LNCaP clone FGC (cell line): ENCODE data around the gene OPCML.

Source experiments
- DNase-seq: peaks from one replicate; pipeline ENCODE4 v3.0.0-alpha.2; 2011; ENCODE audit warnings: low read depth
- H3K4me3 ChIP-seq: 2 replicates; pipeline ENCODE4 v1.5.1; 2011; ENCODE audit warnings: mild to moderate bottlenecking, low read depth, low read length, control low read depth
- TF ChIP-seq, protein P1 (sequence below): IDR thresholded peaks from 2 replicates; pipeline ENCODE4 v1.5.1; 2012; ENCODE audit warnings: mild to moderate bottlenecking; ENCODE audit not compliant: control insufficient read depth, insufficient read depth; ENCODE audit errors: extremely low read depth

OPCML gene

DNA sequence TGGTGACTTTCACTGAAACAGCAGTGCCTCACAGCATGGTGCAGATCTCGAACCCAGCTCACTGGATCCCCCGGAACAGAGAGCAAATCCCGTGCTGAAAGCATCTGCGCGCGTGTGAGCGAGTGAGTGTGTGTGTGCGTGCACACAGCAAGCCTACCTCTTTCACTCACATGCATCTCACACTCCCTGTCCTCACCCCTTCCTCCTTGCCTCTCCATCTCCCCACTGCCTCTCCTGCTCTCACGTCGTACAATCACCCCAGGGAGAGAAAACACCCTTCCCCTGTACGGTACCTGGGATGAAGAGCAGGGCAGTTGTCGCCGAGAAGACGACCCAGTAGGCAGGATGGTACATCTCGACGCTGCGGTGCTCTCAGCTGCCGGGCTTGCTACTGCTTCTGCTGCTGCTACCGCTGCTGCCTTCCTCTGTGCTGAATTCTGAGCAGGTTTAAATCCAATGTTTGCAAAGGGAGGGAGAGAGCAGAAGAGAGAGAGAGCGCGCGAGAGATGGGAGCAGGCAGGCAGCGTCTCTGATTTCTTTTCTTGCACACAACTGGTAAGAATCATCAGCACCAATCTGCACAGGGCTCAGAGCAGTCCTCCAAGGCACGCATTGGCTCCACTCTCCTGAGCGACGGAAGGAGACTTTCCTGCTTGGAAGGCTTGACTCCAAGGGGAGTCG, at the start of gene OPCML:
Gene OPCML, minus strand, starts transcription at position 531 of the 681 bp plus-strand sequence.
- no peak within 1 kb of the TSS for H3K4me3 ChIP-seq
- no peak for DNase-seq
- TF ChIP-seq, protein P1, sequence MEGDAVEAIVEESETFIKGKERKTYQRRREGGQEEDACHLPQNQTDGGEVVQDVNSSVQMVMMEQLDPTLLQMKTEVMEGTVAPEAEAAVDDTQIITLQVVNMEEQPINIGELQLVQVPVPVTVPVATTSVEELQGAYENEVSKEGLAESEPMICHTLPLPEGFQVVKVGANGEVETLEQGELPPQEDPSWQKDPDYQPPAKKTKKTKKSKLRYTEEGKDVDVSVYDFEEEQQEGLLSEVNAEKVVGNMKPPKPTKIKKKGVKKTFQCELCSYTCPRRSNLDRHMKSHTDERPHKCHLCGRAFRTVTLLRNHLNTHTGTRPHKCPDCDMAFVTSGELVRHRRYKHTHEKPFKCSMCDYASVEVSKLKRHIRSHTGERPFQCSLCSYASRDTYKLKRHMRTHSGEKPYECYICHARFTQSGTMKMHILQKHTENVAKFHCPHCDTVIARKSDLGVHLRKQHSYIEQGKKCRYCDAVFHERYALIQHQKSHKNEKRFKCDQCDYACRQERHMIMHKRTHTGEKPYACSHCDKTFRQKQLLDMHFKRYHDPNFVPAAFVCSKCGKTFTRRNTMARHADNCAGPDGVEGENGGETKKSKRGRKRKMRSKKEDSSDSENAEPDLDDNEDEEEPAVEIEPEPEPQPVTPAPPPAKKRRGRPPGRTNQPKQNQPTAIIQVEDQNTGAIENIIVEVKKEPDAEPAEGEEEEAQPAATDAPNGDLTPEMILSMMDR = no peak

DNA sequence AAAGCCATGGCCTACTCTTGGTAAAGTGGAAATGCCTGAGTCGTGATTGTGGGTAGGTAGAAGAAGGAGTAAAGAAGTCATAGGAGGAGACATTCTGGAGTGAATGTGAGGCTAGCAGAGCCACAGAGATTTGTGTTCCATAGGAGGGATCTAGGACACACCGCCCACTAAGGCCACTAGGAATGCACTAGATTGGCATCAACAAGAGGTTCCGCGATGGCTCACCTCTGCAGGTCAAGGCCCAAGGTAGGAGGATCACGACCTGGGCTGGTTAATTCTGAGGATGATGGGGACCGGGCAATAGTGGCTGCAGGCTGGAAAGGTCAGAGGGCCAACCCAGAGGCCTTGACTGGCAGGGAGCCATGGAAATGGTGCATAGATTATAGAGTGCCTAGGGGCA, 48.8 kb upstream of the OPCML start:
- no peak for DNase-seq
- H3K4me3 ChIP-seq = no peak overlapping the region
- TF ChIP-seq, protein P1 = no peak

DNA sequence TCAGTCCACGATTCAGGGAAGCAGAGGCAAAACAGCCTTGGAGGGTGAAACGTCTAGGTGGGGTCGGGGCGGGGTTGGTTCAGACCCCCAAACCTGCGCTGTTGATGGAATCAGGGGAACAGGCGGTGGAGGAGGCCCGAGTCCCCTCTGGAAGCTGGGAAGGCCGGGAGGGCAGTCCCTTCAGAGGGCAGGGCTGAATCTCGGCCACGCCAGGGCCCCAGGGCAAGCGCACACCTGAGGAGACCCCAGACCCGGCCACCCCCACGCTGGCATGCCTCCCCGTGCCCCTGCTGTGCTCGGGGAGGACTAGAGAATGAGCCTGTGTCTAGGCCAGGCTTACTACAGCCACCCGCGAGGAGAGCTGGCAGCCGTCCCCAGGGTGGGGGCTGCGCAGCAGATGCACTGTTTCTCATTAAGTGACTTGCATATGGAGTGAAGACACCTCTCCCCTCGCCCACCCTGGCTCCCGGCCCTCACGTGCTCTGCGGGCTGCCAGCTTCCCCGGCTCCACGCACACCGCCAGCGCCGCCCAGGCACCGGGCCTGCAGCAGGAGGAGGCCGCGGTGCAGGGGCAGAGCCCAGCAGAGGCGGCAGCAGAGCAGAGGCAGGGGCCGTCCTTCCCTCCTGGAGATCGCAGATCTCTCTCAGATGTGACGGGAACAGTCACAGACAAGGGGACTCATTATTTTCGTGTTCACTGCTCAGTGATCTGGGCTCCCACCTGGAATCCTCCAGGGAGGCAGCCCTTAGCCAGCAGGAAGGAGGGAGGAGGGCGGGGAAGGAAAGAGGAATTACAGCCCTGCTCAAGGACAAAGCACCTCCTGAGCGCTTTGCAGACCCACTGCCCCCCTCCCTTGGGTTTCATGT, 47.1 kb upstream of the OPCML start:
- no peak overlapping the region for H3K4me3 ChIP-seq
- DNase-seq = no peak
- TF ChIP-seq, protein P1 = no peak

DNA sequence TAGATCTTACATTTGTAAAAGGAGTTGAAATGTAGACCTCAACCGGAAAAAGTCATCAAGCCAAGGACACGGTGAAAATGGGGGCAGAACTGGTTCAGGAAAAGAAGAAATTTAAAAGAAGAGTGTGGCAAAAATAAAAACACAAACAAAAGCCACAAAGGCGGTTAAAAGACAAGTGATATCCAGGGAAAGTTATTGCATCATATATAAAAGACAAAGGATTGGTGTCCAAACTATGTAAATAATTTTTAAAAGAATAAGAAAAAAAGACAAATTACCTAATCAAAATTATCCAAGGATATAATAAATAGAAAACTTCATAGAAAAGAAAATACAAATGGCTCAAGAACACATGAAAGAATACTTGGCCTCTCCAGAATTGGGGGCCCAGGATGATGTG, 45.1 kb upstream of the OPCML start:
- H3K4me3 ChIP-seq = no peak overlapping the region
- TF ChIP-seq, protein P1 = no peak
- no peak for DNase-seq

DNA sequence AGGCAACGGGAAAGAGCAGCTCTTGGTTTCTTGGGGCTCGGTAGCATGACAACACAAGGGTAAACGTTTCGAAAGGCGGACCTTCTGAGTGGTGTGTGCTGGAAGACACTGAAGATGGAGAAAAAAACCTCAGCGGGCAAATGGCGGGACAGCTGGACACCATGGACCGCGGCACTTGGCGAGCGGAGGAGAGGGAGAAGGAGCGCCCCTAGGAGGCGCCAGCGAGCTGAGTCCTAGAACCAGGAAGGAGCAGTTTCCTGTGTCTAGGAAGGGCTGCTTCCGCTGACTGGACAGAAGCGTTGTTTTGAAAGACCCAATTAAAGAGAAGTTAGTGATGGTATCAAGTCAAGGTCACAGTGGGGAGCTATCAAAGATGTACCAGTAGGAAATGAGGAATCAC, 44.0 kb upstream of the OPCML start:
- TF ChIP-seq, protein P1 = peak; percentile 77
- DNase-seq = peak; percentile 14
- H3K4me3 ChIP-seq = peak overlapping the region; percentile 43

DNA sequence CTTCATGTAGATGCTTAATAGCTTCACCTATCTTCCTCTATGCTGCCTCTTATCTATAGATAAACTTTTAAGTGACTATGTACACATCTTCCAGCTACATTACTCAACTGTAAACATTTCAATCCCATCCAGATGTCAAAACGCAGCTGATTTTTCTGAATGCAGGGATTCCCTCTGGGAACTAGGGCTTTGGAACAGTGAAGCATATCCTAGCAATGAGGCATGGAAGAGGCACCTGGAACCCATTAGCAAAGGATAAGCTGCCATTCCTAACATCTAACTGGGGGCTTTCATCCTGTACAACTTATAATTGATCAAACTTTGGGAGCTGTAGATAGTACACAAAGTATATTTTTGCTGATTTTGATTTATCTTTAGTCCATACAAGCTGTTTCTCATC, 40.8 kb upstream of the OPCML start:
- TF ChIP-seq, protein P1 = no peak
- DNase-seq = no peak
- no peak overlapping the region for H3K4me3 ChIP-seq
